DMS114 treated with DMSO at 0.1 percent for 48 hours (cell line): ENCODE data around the gene ATP6V0D1.

Experiments used
- DNase-seq: peaks from one replicate; lab custom pipeline; 2025; ENCODE audit not compliant: unreplicated experiment; lab: John Stamatoyannopoulos, UW

The ATP6V0D1 gene

DNA sequence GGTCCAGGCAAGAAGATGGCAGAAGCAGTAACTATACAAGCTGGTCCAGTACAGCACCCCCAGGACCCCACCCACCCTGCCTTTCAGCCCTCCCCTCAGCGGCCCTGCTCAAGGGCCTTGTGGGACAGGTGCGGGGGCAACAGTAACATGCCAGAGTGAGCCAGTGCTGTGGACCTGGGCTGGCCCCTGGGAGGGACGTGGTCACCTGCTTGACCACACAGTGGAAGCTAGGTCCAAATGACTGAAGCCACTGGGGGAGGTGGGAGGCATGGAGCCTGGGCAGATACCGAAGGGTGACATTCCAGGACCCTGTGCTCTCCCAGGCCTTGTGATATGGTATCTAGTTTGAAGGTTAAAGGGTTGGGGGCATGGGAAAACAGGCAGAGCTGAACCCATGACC lies 17.3 kb downstream of the ATP6V0D1 start:
- DNase-seq: no peak

DNA sequence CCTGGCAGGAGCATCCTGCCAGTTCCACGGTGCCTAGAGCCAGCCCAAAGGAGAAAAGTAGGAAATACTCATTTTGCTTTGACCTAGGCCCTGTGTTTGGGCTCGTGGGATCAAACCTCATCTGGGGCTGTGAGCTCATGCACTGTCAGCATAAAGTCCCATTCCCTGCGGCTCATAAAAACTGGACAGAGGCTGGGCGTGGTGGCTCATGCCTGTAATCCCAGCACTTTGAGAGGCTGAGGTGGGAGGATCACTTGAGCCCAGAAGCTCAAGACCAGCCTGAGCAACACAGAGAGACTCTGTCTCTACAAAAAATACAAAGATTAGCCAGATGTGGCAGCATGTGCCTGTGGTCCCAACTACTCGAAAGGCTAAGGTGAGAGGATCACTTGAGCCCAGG lies 17.9 kb downstream of the ATP6V0D1 start:
- no peak for DNase-seq

DNA sequence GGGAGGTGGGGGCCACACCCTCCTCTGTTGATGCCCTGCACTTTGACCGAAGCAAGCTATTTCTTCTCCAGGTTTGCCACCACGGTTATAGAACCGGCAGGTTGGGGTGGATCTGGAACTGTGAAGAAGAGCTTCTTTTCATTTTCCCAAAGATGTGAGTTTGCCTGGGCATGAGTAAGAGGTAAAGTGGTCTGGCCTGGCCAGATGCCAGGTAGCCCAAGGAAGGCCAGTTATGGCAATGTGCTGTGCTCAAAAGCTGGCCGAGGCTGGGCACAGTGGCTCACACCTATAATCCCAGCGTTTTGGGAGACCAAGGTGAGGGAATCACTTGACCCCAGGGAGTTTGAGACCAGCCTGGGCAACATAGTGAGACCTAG lies 18.7 kb downstream of the ATP6V0D1 start:
- no peak for DNase-seq

DNA sequence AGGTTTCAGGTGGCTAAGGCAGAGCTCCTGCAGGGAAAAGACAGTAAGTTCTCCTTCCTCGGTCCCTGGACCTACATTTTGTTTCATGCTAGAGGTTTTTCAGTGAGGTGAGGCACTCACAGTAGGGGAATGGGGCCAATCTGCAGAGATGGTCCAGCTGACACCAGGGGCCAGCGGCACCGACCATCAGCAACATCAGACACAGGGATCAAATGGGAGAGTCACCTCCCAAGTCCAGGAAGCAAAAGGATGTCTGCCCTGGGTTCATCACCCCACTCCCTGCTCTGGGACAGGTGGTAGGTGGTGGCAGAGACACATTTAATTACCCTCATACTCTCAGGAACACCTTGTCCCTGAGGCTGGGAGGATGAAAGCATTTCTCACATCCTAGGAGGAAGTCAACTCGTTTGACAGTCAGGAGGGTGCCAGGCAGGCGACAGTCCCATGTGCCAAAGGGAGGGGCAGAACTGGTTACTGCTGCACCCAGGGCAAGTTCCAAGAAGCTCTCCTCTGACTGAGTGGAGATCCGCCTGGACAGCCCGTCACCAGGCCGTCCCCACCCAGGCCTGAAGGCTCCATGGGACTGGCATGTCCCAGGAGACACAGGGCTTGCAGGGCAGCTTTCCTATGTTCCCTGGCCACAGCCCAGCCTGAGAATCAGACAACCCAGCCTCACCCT lies 19.2 kb downstream of the ATP6V0D1 start:
- no peak for DNase-seq

DNA sequence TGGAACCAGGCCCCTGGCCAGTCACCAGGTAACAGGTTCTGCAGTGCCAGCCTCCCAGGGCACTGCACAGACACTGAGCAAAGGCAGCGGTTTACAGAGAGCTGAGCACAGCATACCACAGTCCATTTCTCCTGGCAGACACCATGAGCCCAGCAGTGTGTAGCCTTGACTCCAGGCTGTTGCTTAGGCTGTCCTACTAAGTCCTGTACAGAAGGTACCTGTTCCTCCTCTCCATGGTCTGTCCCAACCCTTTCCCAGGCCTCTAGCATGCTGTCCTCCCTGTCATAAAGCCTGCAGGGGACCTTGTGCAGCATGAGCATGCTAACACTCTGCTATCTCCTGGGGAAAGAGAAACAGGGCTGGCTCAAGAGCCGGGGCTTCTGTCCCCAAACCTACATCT lies 20.0 kb downstream of the ATP6V0D1 start:
- no peak for DNase-seq

DNA sequence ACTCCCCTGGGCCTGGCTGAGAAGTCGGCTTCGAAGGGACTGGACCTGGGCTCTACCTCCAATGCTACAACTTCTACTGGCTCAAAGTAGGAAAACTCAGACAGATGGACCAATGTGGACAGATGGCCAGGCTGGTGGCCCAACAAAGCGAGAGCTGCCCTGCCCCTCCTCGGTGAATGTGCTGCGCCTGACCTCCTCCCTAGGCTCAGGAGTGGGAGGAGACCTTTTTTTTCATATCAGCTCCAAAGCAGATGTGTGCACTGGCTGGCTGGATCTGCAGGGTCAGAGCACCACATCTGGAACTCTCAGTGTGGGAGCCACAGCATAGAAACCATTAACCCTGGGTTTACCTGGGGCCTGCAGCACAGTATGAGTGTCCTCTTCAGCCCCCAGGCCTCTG lies 20.8 kb downstream of the ATP6V0D1 start:
- no peak for DNase-seq

DNA sequence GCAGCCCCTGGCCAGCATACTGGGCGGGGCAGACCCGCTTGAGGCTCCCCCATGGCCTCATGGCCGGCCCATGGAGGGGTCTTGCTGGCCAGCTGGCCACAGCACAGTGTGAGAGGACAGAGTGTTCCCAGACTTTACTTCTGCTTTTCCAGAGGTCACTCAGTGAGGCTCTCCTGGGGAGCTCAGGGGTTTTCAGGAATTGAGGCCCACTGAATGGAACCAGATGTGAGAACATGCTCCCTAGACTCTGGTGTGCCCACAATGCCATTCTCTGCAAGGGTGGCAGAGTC lies 21.2 kb downstream of the ATP6V0D1 start:
- DNase-seq: no peak

DNA sequence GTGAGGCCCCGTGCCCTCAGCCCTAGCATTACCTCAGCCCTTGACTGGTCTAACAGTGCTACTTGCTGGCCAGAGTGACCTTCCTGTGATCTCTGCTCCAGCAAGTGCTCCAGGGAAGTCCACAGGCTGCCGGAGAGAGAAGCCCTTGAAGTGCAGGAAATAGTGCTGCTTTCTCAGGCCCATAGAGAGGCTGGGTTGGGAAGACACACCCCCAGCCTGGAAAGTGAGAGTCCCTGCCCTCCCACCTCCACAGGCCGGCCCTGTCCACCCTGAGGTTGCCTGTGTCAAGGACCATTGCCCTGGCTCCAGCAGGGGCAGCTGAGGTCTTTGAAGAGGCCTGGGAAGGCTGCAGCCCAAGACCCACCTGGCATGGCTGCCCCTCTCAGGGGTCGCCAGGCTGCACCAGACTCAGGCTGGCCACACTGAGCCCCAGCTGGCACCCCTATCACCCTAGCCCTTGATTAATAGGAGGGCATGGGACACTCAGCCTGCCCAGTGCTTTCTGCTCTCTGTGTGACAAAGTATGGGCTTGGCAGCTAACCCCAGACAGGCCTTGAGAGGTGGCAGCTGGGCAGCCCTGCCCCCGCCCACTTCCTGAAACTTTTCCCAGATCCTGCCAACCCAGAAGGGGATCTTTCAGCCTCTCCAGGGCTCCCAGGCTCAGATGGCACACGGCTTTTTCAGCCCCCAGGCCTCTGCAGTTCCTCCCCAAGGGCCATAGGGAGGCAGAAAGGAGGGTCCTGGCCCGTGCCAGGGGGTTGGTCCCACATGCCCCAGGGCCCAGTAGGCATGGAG lies 21.7 kb downstream of the ATP6V0D1 start:
- no peak for DNase-seq

DNA sequence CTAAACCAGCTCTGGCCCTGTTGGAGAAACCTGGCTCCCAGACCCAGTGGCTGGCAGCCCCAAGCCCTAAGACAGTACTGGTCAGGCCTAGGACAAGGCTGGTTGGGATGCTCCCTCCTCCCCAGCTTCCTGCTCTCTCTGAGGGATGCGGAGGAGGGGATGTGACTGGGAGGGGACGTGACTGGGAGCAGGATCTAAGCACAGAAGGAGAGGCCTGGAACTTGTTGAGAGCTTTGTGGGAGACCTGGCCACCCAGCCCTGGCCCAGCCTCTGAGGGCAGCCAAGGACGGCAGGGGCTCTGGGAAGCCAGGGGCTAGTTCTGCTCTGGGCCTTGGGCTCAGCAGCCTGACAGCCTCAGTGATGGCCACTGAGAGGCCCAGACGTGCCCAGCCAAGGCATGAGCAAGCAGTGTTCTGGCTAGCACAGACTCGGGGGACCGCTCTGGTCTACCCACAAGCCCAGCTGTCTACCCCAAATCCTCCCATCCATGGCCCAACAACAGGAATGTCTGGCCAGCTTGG lies 22.8 kb downstream of the ATP6V0D1 start:
- no peak for DNase-seq

DNA sequence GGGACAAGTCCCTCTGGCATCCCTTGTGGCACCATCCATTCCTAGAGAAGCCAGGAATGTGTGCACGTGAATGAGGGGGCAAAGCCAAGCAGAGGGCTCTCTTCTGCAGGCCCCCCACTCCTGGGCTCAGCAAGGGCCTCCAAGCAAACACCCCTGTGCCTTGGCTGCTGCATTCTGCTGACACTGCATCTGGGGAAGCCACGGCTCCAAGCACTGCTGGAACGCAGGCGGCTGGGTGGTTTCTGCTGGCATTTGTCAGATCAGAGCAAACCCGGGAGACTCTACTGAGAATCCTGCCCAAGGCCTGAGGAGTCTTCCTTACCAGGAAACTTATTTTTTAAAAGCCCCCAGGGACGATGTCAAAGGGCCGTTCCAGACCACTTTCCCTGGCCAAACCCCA lies 23.3 kb downstream of the ATP6V0D1 start:
- no peak for DNase-seq

DNA sequence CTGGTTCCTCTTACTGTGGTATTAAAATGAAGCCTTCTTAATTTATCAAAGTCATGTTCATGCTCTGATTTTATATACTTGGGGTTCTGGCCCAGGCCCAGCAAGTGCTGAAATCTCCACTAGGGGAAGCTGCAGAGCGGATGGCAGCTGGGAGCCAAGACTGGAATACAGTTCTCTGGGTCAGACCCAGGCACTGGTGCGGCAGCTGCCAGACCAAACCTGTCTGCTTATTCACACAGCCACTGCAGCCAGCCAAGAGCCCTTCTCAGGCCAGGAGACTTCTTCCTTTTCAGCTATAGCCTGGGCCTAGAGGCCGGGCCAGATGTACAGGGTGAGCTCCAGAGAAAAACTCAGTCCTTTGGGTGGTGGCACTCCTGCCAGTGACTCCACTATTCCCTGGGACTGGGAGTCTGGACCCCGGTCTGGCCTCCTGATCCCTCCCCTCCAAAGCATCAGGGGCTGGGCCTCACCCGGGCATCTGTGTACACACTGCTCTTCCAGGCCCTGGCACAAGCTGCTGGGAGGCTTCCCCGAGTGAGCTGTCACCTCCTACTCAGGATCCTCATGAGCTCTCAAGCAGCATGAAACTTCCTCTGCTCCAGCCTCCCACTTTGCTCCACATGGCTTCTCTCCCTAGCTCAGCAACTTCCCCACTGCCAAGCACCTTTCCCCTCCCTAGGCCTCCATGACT lies 24.4 kb downstream of the ATP6V0D1 start:
- DNase-seq: no peak

DNA sequence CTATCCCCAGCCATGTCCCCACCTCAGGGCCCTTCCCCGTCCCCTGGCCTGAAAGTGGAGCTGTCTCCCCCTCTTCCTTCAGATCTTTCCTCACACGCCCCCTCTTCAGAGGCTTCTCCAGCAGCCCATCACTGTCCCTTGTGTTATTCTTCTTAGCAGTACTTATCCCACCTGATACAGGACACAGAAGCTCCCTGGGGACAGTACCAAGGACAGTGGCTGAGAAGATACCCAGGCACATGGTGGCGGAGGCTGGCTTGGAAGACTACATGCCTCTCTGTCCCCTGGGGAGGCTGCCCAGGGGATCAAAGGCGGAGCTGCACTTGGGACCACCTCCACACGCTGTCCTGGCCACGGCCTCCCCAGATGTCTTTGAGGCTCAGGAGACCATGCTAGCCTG lies 26.1 kb downstream of the ATP6V0D1 start:
- DNase-seq: no peak

DNA sequence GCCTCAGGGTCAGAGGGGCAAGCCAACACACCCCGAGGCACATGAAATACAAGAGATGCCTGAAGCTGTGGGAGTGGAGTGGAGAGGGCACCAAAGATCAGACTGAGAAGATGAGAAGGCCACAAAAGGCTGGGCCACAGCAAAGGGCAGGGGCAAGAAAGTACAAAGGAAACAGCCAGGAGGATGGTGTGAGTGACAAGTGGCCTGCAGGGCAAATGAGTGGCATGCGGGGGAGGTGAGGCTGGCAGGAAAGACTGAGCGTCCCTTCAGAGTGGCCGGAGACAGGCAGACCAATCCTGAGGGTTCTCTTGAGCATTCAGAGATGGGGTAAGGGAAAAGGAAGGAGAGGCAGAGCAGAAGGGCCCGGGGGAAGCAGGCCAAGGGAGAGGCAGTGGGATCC lies 26.9 kb downstream of the ATP6V0D1 start:
- DNase-seq: no peak

DNA sequence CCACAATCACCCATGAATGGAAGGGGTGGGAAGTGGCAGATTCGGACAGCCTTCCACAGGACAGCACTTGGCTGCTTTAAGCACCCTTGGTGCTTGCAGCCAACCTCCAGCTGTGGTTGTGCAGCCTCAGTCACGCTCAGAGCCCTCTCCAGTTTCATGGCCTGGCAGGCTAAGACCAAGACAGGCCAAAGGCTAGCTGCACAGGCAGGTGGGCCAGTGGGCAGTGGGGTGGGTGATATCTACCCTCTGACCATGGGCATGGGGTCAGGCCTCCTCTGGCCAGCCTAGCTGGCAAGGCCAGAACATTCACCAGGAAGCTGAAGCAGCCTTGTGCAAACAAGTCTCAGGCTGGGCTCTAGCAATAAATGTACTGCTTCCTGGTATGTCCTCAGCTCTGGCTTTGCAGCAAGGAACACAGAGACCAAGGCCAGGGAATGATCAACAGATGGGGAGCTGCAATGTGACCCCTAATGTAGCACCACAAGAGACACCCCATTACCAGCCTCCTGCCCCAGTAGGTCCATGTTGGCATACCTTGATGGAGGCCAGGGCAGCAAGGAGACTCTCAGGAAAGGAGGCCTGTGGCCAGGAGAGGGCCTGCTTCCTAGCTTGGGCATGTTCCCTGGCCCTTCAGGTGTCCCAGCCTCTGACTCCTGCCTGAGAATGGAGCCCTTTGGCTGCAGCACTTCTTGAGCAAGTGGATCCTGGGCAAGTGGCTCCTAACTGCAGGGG lies 29.1 kb downstream of the ATP6V0D1 start:
- no peak for DNase-seq

DNA sequence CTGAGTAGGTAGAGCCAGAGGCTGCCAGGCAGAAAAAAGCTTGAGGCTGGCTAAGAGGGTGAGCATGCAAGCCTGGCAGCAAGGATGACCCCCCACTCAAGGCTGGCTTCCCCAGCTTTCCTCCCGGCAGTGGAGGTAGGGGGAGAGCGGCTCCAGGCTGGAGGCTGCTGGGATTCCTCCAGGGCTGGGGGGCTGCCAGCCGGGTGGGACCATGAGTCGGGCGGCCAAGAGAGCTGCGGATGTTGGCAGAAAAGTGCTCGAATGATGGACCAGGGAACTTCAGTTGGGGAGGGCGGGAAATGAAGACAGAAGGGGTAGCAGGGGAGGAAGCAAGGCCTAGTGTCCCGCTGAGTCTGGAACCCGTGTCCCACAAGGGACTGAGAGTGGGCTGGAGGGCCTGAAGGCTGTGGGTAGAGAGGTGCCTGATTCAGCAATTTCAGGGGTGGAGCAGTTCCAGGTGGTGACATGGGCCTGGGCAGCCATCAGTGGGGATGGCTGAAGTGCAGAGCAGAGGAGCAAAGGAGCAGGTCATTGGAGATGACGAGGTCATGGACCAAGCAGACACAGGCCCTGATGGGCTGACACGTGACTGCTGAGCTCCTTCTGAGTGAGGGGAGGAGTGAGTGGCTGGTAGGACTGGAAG lies 29.8 kb downstream of the ATP6V0D1 start:
- DNase-seq: no peak

DNA sequence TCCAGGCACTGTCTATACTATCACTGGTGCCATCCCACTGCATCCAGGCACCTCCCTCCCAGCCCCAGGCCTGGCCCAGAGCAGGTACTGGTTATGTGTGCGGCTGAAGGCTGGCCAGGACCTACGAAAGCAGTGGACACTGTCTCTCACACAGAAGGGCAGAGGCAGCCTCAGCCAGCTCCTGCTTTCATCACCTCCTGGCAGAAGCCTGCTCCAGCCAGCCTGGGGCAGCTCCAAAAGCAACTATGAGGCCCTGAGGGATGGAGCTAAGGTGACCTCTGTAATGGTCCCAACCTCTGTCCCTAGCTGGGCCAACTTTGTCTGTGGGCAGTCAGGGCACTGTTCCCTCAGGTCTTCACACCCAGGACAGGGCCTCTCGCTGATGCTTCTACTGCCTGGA lies 31.2 kb downstream of the ATP6V0D1 start:
- no peak for DNase-seq

DNA sequence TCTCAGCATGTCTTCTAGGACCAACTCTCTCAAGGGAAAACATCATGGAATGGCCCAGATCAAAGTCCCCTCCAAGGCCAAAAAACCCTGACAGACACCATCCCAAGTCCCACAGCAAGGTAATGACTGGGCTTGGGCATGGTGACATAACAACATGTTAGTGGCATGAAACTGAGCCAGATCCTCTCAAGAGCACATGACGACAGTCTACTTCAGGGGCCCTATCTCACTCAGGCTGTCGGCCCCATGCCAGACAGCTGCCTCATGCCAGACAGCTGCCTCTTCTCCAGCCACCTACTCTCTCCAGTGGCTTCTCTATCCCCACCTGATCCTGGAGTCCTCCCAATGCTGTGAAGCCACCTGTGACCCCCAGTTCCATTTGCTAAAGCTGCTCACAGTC lies 31.6 kb downstream of the ATP6V0D1 start:
- DNase-seq: no peak

DNA sequence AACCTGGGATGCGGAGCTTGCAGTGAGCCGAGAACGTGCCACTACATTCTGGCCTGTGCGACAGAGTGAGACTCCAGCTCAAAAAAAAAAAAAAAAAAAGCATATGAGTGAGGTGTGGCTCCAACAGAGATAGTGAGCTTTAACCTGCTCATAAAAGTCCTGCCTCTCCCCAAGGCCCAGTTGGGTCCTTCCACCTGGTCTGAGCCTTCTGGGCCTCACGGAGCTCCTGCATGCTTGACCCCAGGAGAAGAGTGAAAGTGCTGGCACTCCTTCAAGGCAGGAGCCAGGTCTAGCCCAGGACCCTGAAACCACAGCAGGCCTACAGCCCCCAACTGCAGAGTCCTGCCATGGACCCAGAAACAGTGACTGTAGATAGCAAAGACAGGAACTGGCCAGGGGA lies 32.4 kb downstream of the ATP6V0D1 start:
- no peak for DNase-seq

DNA sequence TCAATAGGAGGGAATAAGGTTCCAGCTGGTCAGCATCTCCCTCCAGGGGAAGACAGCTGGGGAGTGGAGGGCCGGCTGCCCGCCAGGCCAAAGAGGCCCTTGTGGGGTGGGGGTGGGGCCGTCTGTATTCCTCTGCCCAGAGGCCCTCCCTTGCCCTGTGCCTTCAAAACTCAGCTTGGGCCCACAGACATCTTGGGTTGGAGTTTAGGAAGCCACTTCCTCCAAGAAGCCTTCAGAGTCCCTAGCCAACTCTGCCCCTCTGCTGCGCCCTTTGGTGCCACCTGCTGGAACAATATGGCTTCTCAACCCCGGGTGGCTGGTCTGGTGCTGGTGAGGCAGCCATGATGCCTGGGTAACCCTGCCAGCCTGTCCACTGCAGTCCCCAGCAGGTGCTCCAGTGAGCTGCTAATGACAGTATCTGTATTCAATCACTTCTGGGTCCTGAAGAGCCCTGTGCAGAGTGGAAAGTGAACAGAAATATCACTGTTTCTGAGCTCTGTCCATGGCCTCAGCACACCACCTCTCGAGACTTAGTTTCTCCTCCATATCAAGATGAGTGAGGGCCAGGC lies 33.4 kb downstream of the ATP6V0D1 start:
- DNase-seq: no peak

DNA sequence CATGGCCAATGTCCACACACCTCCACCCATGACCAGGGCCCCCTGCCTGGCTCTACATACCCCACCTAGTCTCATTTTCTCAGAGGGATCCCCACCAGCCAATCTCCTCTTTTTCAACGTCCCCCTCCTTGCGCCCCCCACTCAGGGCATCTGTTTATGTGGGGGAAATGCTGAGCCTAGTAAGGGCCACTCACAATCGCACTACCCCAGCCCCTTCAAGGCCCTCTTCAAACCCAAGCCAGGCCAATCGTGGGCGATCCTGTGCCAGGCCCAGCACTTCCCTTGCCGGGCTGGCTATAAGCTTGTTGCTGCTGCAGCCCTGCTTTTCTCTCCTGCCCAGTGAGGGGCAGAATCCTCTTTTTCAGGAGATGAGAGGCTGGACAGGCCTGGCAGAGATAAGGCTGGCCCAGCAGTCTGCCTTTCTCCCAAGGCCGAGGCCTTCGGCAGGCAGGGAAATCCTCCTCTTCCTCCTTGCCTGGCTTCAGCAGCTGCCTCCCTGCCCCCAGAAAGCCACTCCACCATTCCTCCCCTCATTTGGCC lies 33.9 kb downstream of the ATP6V0D1 start:
- no peak for DNase-seq
